ENCODE data around the gene MSS51.

Gene MSS51

GRCh38 chr10:73408978-73409521 is 24.3 kb downstream of the MSS51 start:
- no peak for DNase-seq (ENCODE audit: low read depth)
- no peak for TF ChIP-seq CTCF (IDR thresholded peaks at IDR 0.05; ENCODE audit: control insufficient read depth, extremely low read depth, insufficient read depth)
- H3K4me3 ChIP-seq (ENCODE audit: low read depth, low read length): no peak overlapping the region

DNA sequence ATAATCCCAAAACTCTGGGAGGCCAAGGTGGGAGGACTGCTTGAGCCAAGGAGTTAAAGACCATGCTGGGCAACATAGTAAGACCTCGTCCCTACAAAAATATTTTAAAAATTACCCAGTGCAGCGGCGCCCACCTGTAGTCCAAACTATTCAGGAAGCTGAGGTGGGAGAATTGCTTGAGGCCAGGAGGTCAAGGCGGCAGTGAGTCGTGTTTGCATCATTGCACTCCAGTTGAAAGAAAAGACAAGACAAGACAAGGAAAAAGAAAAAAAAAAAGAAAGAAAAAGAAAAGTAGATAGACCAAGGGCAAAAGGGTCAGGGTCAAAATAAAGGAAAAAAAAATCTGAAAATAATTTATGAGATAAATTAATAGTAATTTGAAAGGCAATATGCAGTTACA is 25.3 kb downstream of the MSS51 start:
- no peak overlapping the region for H3K4me3 ChIP-seq (ENCODE audit: low read depth, low read length)
- no peak for DNase-seq (ENCODE audit: low read depth)
- no peak for TF ChIP-seq CTCF (IDR thresholded peaks at IDR 0.05; ENCODE audit: control insufficient read depth, extremely low read depth, insufficient read depth)

DNA sequence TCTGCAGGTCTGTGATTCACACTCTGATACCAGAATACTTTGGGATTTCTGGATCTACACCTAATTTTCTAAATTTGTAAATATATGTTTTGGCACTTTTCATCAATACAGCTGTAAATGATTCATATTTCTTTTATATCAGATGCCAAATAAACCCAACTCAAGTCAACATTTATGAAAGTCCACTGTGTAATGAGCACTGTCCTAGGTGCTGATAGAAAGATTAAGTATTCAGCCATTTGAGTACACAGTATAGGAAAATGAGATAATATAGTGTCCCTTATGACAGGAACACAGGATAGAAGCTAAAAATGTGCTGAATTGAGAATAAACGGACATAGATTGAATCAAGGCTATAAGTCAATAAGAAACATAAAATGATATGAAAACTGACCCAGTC is 25.9 kb downstream of the MSS51 start:
- no peak overlapping the region for H3K4me3 ChIP-seq (ENCODE audit: low read depth, low read length)
- no peak for TF ChIP-seq CTCF (IDR thresholded peaks at IDR 0.05; ENCODE audit: control insufficient read depth, extremely low read depth, insufficient read depth)
- no peak for DNase-seq (ENCODE audit: low read depth)

GRCh38 chr10:73406846-73407245 is 26.5 kb downstream of the MSS51 start:
- no peak for DNase-seq (ENCODE audit: low read depth)
- TF ChIP-seq CTCF (IDR thresholded peaks at IDR 0.05; ENCODE audit: control insufficient read depth, extremely low read depth, insufficient read depth): no peak
- H3K4me3 ChIP-seq (ENCODE audit: low read depth, low read length): no peak overlapping the region

DNA sequence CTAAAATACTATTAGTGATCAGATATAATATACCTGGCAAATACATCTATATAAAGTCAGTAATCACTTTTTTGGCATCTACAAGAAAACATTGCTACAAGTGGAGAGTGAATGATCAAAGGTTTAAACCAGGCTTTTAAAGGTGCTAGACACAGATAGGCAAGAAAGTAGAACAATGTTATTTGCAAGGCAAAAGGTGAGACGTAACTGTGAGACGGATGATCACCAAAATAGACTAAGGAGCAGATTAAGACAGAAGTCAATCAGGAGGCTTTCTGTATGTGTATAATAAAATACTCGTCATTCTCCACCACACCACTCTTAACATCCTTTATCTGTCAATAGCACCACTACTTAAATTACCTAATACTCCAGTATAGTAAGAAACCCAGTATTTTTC is 27.8 kb downstream of the MSS51 start:
- TF ChIP-seq CTCF (IDR thresholded peaks at IDR 0.05; ENCODE audit: control insufficient read depth, extremely low read depth, insufficient read depth): no peak
- no peak for DNase-seq (ENCODE audit: low read depth)
- no peak overlapping the region for H3K4me3 ChIP-seq (ENCODE audit: low read depth, low read length)

DNA sequence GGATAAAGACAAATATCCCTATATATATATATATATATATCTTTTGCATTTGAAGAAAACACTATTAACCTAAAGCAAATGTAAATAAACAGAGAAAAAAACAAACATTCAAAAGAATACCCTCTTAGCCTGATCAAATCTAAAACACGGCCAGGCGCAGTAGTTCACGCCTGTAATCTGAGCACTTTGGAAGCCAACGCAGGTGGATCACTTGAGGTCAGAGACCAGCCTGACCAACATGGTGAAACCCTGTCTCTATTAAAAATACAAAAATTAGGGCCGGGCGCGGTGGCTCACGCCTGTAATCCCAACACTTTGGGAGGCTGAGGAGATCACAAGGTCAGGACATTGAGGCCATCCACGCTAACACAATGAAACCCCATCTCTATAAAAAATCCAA is 28.7 kb downstream of the MSS51 start:
- no peak for TF ChIP-seq CTCF (IDR thresholded peaks at IDR 0.05; ENCODE audit: control insufficient read depth, extremely low read depth, insufficient read depth)
- H3K4me3 ChIP-seq (ENCODE audit: low read depth, low read length): no peak overlapping the region
- DNase-seq (ENCODE audit: low read depth): no peak

DNA sequence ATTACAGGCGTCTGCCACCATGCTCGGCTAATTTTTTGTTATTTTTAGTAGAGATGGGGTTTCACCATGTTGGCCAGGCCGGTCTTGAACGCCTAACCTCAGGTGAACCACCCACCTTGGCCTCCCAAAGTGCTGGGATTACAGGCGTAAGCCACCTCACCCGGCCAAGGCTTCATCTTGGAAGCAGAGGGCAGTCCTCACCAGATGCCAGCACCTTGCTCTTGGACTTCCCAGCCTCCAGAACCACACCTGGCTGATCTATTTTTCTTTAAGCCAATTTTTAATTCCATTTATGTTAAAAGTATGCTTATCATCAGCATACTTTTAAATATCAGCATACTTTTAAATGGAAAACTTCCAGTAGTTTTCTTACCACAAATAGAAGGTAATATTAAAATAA is 31.7 kb downstream of the MSS51 start:
- no peak for DNase-seq (ENCODE audit: low read depth)
- no peak overlapping the region for H3K4me3 ChIP-seq (ENCODE audit: low read depth, low read length)
- no peak for TF ChIP-seq CTCF (IDR thresholded peaks at IDR 0.05; ENCODE audit: control insufficient read depth, extremely low read depth, insufficient read depth)

Measured in LNCaP clone FGC (cell line).